Upper lobe of left lung (tissue), 6 donors: ENCODE measurements around the gene CAMK1D. TPM values are rescaled to one million over a fixed set of nuclear protein-coding genes. Genes with fewer than 3 reads are reported as not detected.

ENCODE experiments used
- ATAC-seq, 2 donors: fragments of 200-7000 bp; cut with Tn5 transposase; one replicate each; pipeline ENCODE4 v1.9.1; 2022; ENCODE audit warnings: mild to moderate bottlenecking in 2 of 2, moderate library complexity in 2 of 2; ENCODE audit not compliant: low FRiP score in 2 of 2
- DNase-seq, 2 donors: peaks; one replicate each; pipeline ENCODE4 v3.0.0-alpha.2; 2019 to 2020
- H3K27ac ChIP-seq, 4 donors: fragments of 200-600 bp; sonication (generic); one replicate each; pipeline ENCODE4 v1.5.1; 2016 to 2019
- H3K27me3 ChIP-seq, 4 donors: fragments of 200-600 bp; sonication (generic); one replicate each; pipeline ENCODE4 v1.5.1; 2017 to 2019
- H3K36me3 ChIP-seq, 4 donors: fragments of 200-600 bp; sonication (generic); one replicate each; pipeline ENCODE4 v1.5.1; 2016 to 2019
- H3K4me1 ChIP-seq, 4 donors: fragments of 200-600 bp; sonication (generic); one replicate each; pipeline ENCODE4 v1.5.1; 2018 to 2019
- H3K4me3 ChIP-seq, 4 donors: fragments of 200-600 bp; sonication (generic); one replicate each; pipeline ENCODE4 v1.5.1; 2017 to 2019; ENCODE audit warnings: mild to moderate bottlenecking in 2 of 4, moderate library complexity in 1 of 4
- H3K9me3 ChIP-seq, 4 donors: fragments of 200-600 bp; sonication (generic); one replicate each; pipeline ENCODE4 v1.5.1; 2018 to 2019
- CTCF ChIP-seq, 6 experiments: fragments of 450-650 bp in 4 of 6; fragments of 200-600 bp in 2 of 6; sonication (generic) in 2 of 6; IDR thresholded peaks; one replicate each; pipeline ENCODE4 v1.5.1; 2016 to 2019; ENCODE audit warnings: antibody characterized with exemption in 6 of 6
- EP300 ChIP-seq, 4 donors: sonication (generic); formaldehyde crosslinking; IDR thresholded peaks; one replicate each; pipeline ENCODE4 v1.5.1; 2017; ENCODE audit warnings: antibody characterized with exemption in 4 of 4, control low read depth in 2 of 4
- POLR2A ChIP-seq, 4 donors: fragments of 450-650 bp; IDR thresholded peaks; one replicate each; pipeline ENCODE4 v1.5.1; 2016 to 2017; ENCODE audit warnings: antibody characterized with exemption in 4 of 4, mild to moderate bottlenecking in 2 of 4
- POLR2AphosphoS5 ChIP-seq, 2 donors: sonication (generic); formaldehyde crosslinking; IDR thresholded peaks; one replicate each; pipeline ENCODE4 v1.5.1; 2017; ENCODE audit warnings: antibody characterized with exemption in 2 of 2
- WGBS, 2 donors: methylation state at CpG; one replicate each; pipeline ENCODE4 v1.1.5; 2017 to 2018; 5-methylcytosine and 5-hydroxymethylcytosine counted together
- total RNA-seq, 6 donors: library from RNA; depleted of rRNA in 4 of 6; stranded (reverse); fragments of >200 nt in 4 of 6; gene quantifications; one replicate each; pipeline versions ENCODE4 v1.1.0 to v1.2.1, GENCODE V29; 2016 to 2021
- donor health status: DM: no; HTN: no; CAD: no; lungs with moderate emphysema.
- donor health status: DM: no; HTN: yes; CAD: no; lungs with severe emphysema.

The CAMK1D gene
- total RNA-seq, 6 donors from 2014 or later = 6.2 to 29.2 (median 19.0) TPM

- DNase-seq (no peak), ATAC-seq (no peak)
- TF ChIP-seq CTCF (IDR thresholded peaks at IDR 0.05) (no peak), EP300 (IDR thresholded peaks at IDR 0.05) (no peak), POLR2A (IDR thresholded peaks at IDR 0.05) (no peak), POLR2AphosphoS5 (IDR thresholded peaks at IDR 0.05) (no peak)
- Histone ChIP-seq H3K27ac (no peak overlapping the region), H3K4me3 (no peak overlapping the region), H3K9me3 (no peaks in the 10 kb centered on the region), H3K27me3 (no peaks in the 10 kb centered on the region), H3K36me3 (no peaks in the 10 kb centered on the region), H3K4me1 (no peaks in the 10 kb centered on the region)
- 76 to 86% methylated on average over 11 of the region's 11 CpGs for WGBS, 2 donors
These were observed 336.1 kb downstream of the CAMK1D start for GRCh38 chr10:12685261-12686058.

GRCh38 chr10:12687996-12688395, 338.6 kb downstream of the CAMK1D start:
- Histone ChIP-seq H3K4me1 (no peaks in the 10 kb centered on the region), H3K9me3 (no peaks in the 10 kb centered on the region), H3K4me3 (no peak overlapping the region), H3K36me3 (no peaks in the 10 kb centered on the region), H3K27ac (no peak overlapping the region), H3K27me3 (no peaks in the 10 kb centered on the region)
- 79 to 84% methylated on average over 4 of the region's 4 CpGs for WGBS, 2 donors
- TF ChIP-seq POLR2A (IDR thresholded peaks at IDR 0.05) = no peak
- no peak for TF ChIP-seq EP300 (IDR thresholded peaks at IDR 0.05)
- no peak for TF ChIP-seq CTCF (IDR thresholded peaks at IDR 0.05)
- no peak for TF ChIP-seq POLR2AphosphoS5 (IDR thresholded peaks at IDR 0.05)
- no peak for DNase-seq
- peak in 1 of 2 donors; percentile 62 for ATAC-seq

- Histone ChIP-seq H3K4me1 (no peaks in the 10 kb centered on the region), H3K36me3 (no peaks in the 10 kb centered on the region), H3K27me3 (no peaks in the 10 kb centered on the region), H3K9me3 (no peaks in the 10 kb centered on the region), H3K27ac (no peak overlapping the region), H3K4me3 (no peak overlapping the region)
- DNase-seq (no peak), ATAC-seq (no peak)
- WGBS, 2 donors = 79 to 84% methylated on average over 6 of the region's 6 CpGs
- TF ChIP-seq EP300 (IDR thresholded peaks at IDR 0.05) (no peak), CTCF (IDR thresholded peaks at IDR 0.05) (no peak), POLR2AphosphoS5 (IDR thresholded peaks at IDR 0.05) (no peak)
These were observed 340.5 kb downstream of the CAMK1D start for GRCh38 chr10:12689893-12690292.

- no peak for DNase-seq
- 67 to 69% methylated on average over 10 of the region's 10 CpGs for WGBS, 2 donors
- no peak overlapping the region for H3K27ac ChIP-seq
- H3K4me1 ChIP-seq = no peaks in the 10 kb centered on the region
- no peaks in the 10 kb centered on the region for H3K27me3 ChIP-seq
- TF ChIP-seq EP300 (IDR thresholded peaks at IDR 0.05) (no peak), POLR2A (IDR thresholded peaks at IDR 0.05) (no peak), POLR2AphosphoS5 (IDR thresholded peaks at IDR 0.05) (no peak), CTCF (IDR thresholded peaks at IDR 0.05) (no peak)
- H3K36me3 ChIP-seq = no peaks in the 10 kb centered on the region
- H3K9me3 ChIP-seq = no peaks in the 10 kb centered on the region
- ATAC-seq = no peak
- no peak overlapping the region for H3K4me3 ChIP-seq
These were observed 341.3 kb downstream of the CAMK1D start for GRCh38 chr10:12690525-12691126.
